Measurements from ENCODE around the gene IL24. TPM values are rescaled to one million over a fixed set of nuclear protein-coding genes. Genes with fewer than 3 reads are reported as not detected.
A peak's percentile ranks its signal among the peaks of the same experiment; 100 is the strongest.

Gene IL24
- total and polyA plus RNA-seq, 8 donors, result 0.11 to 0.43 (median 0.34) TPM; not detected in 1

DNA sequence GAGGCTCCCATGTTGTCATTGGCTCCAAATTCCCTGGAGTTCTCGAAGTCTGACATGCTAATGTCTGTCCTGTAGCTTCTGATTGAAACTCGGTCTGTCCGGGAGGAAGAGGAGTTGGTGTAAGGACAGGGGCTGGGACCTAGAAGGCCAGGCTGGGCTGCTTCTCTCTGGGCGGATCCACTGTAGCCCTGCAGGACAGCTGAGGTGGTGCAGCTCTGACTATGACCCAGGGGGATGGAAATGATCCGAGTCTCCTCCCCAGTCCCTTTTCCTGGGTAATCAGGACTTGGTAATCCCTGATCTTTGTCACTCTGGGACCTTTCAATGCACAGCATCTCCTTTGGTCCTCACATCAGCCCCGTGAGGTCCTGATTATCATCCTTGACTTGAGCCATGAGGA, 34.5 kb downstream of the IL24 start:
- H3K27ac ChIP-seq, result no peak overlapping the region
- H3K36me3 ChIP-seq, result peaks cover 0 to 5% of the 10 kb centered on the region in 2 donors
- ATAC-seq (no peak), DNase-seq (no peak)
- no peaks in the 10 kb centered on the region for H3K9me3 ChIP-seq
- intact Hi-C loops (cut with DNase I), result no loop called here
- no peak overlapping the region for H3K4me3 ChIP-seq
- H3K4me1 ChIP-seq, result peaks cover 0 to 5% of the 10 kb centered on the region in 2 donors
- TF ChIP-seq, protein P1, sequence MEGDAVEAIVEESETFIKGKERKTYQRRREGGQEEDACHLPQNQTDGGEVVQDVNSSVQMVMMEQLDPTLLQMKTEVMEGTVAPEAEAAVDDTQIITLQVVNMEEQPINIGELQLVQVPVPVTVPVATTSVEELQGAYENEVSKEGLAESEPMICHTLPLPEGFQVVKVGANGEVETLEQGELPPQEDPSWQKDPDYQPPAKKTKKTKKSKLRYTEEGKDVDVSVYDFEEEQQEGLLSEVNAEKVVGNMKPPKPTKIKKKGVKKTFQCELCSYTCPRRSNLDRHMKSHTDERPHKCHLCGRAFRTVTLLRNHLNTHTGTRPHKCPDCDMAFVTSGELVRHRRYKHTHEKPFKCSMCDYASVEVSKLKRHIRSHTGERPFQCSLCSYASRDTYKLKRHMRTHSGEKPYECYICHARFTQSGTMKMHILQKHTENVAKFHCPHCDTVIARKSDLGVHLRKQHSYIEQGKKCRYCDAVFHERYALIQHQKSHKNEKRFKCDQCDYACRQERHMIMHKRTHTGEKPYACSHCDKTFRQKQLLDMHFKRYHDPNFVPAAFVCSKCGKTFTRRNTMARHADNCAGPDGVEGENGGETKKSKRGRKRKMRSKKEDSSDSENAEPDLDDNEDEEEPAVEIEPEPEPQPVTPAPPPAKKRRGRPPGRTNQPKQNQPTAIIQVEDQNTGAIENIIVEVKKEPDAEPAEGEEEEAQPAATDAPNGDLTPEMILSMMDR (IDR thresholded peaks at IDR 0.05), result no peak
- H3K27me3 ChIP-seq, result peaks cover 0 to 3% of the 10 kb centered on the region in 2 donors

DNA sequence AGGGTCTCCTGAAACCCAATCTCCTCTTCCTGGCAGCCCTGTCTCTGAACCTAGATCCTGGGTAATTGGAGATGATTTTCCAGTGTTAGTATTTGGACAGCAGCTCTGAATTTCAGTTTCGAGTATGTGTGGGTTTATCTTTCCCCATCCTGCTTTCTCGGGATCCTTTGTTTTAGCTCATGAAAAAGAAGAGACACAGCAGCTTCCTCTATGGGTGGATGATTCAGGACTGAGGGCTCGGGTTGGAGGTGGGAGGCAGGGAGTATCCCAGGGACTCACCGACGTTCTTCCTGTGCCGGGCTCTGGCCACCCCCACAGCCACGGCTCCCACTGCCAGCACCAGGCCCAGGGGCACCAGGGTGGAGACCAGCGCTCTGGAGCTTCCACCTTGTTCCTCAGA, 34.9 kb downstream of the IL24 start:
- intact Hi-C loops (cut with DNase I), result no loop called here
- no peak for ATAC-seq
- peaks cover 0 to 3% of the 10 kb centered on the region in 2 donors for H3K27me3 ChIP-seq
- TF ChIP-seq, protein P1 (IDR thresholded peaks at IDR 0.05), result no peak
- H3K27ac ChIP-seq, result no peak overlapping the region
- no peaks in the 10 kb centered on the region for H3K9me3 ChIP-seq
- no peak for DNase-seq
- no peak overlapping the region for H3K4me3 ChIP-seq
- H3K4me1 ChIP-seq, result peaks cover 0 to 5% of the 10 kb centered on the region in 2 donors
- peaks cover 0 to 5% of the 10 kb centered on the region in 2 donors for H3K36me3 ChIP-seq

DNA sequence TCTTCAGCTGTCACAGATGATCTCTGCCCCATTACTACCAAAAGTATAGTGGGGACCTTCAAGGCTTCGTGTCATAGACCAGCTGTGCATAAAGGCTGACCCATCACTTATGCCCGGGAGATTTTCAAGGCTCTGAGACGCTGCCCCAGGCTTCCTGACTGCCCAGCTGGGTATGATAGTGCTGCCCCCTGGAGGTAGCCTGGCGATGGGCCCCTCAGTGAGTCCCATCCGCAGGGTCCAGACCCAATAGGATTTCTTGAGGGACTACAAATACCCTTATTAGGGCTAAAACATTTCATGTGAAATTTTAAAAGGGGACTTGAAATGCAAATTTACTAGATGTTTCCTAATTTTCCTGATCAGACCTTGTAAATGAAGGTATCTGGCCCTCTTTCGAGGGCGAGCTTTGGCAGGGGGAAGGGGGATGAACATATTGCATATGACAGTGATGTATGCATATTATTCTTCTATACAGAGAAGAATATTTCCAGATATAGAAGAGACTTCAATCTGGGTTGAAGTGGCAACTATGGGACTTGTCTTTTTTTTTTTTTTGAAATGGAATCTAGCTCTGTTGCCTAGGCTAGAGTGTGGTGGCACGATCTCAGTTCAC, 36.2 kb downstream of the IL24 start:
- Histone ChIP-seq H3K4me1 (peaks cover 0 to 5% of the 10 kb centered on the region in 2 donors), H3K27me3 (peaks cover 0 to 3% of the 10 kb centered on the region in 2 donors), H3K27ac (no peak overlapping the region), H3K4me3 (no peak overlapping the region), H3K9me3 (no peaks in the 10 kb centered on the region), H3K36me3 (peaks cover 0 to 5% of the 10 kb centered on the region in 2 donors)
- DNase-seq (peak in 1 of 4 donors; percentile 56), ATAC-seq (peak; percentile 51)
- intact Hi-C loops (cut with DNase I), result no loop called here
- TF ChIP-seq, protein P1 (IDR thresholded peaks at IDR 0.05), result peak; percentile 48 to 67

DNA sequence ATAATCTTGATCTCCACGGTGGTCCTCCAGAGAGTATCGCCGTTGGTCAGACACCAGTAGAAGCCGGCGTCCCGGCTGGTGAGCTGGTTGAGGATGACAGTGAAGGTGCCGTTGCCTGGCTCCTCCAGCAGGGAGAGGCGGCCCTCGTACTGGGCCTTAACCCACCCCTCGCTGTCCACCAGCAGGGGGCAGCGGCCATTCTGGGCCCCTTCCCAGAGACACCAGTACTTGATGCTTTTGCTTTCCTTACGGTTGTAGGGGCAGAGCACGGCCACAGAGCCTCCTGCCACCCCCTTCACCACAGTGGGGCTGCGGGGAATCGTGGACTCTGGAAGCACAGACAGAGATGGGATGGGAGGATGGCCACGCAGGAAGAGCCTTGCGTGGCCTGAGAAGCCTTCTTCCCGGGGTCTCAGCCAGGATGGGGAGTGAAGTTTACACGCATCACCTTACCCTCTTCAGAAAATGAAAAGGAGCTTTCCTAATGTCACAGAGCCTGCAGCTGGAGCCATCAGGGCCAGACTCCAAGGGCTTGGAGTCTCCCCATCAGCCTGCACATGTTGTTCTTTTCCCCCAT, 38.3 kb downstream of the IL24 start:
- TF ChIP-seq, protein P1 (IDR thresholded peaks at IDR 0.05), result peak; percentile 38 to 62
- peak; percentile 82 for ATAC-seq
- no peaks in the 10 kb centered on the region for H3K9me3 ChIP-seq
- intact Hi-C loops (cut with DNase I), result no loop called here
- DNase-seq, result peak in 1 of 4 donors; percentile 88
- H3K4me1 ChIP-seq, result no peaks in the 10 kb centered on the region
- H3K4me3 ChIP-seq, result no peak overlapping the region
- H3K27ac ChIP-seq, result no peak overlapping the region
- peaks cover 0 to 3% of the 10 kb centered on the region in 2 donors for H3K27me3 ChIP-seq
- H3K36me3 ChIP-seq, result no peaks in the 10 kb centered on the region

DNA sequence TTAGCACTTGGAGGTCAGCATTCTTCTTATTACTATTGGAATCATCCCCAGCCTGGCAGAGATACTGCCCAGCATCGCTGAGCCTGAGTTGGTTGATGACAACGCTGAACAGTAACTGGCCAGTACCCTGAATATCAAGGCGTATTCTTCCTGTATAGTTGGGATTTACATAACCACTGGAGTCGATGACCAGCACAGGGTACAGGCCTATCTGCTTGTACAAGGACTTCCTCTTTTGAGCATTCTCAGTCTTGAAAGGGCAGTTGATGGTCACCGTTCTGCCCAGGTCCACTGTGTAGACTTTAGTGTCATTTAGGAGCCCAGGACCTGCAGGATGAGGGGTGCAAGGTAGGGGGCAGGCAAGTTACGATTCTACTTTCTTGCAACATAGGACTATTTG, 40.2 kb downstream of the IL24 start:
- intact Hi-C loops (cut with DNase I), result no loop called here
- Histone ChIP-seq H3K9me3 (no peaks in the 10 kb centered on the region), H3K27ac (no peak overlapping the region), H3K4me3 (no peak overlapping the region), H3K36me3 (no peaks in the 10 kb centered on the region), H3K4me1 (no peaks in the 10 kb centered on the region), H3K27me3 (peaks cover 0 to 5% of the 10 kb centered on the region in 2 donors)
- TF ChIP-seq, protein P1 (IDR thresholded peaks at IDR 0.05), result no peak
- DNase-seq (no peak), ATAC-seq (peak; percentile 8)

All from left lung (tissue), 10 donors.